ENCODE measurements around the gene EMP3. TPM values are rescaled to one million over a fixed set of nuclear protein-coding genes. Genes with fewer than 3 reads are reported as not detected.

The EMP3 gene
- total and polyA plus RNA-seq, 2 of the 13 experiments (the other 11 are each of a cell fraction or from before 2014, with no cell fraction given): 2.2 to 7.8 TPM

DNA sequence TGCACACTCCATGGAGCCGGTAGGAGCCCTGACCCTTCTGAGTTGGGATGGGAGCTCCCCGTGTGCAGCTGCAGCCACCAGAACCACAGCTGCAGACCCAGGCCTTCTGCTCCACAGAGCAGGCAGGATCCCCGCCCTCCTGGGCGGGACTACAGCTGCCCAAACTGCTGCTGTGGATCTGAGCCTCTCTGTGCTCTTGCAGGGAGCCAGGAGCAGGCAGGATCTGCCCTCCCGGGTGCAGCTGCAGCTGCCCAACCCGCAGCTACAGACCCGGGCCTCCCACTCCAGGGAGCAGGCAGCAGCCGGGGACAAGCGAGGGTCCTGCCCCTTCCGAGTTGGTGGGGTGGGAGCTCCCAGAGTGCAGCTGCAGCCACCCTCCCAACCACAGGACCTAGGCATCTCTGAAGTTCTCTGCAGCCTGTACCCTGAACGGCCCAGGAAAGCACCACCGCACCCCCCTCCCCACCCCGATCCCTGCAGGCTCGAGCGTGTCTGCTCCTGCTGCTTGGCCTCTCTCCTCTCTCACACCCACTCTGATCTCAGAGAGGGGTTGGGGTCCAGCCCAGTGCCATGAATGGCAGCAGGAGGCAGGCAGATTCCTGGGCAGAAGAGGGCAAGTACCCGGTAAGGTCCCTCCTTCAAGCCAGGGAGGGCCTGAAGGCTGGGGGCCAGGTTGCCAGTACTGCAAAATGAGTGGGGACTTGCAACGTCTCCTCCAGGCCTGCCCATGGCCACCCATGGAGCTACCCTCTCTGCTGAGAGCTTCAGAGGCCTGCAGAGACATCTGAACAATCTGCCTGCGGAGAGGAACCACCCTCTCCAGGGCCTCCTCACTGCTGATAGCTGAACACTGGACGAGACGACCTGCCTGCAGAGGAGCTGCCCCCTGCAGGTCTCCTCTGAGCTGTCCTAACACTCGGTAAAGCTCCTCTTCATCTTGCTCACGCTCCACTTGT, 16.4 kb upstream of the EMP3 start (continued):
- peak; percentile 47; the same call in 1 of the 2 replicates for TF ChIP-seq SAP130 (CRISPR knock-in tag; IDR thresholded peaks at IDR 0.05; ENCODE audit: low read depth)
- TF ChIP-seq, protein P1, sequence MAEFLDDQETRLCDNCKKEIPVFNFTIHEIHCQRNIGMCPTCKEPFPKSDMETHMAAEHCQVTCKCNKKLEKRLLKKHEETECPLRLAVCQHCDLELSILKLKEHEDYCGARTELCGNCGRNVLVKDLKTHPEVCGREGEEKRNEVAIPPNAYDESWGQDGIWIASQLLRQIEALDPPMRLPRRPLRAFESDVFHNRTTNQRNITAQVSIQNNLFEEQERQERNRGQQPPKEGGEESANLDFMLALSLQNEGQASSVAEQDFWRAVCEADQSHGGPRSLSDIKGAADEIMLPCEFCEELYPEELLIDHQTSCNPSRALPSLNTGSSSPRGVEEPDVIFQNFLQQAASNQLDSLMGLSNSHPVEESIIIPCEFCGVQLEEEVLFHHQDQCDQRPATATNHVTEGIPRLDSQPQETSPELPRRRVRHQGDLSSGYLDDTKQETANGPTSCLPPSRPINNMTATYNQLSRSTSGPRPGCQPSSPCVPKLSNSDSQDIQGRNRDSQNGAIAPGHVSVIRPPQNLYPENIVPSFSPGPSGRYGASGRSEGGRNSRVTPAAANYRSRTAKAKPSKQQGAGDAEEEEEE (CRISPR knock-in tag; IDR thresholded peaks at IDR 0.05; ENCODE audit: borderline replicate concordance): no peak
- no peak for TF ChIP-seq ZNF788 (CRISPR knock-in tag; IDR thresholded peaks at IDR 0.05; ENCODE audit: borderline replicate concordance)
- no peak for TF ChIP-seq MLLT10 (CRISPR knock-in tag; IDR thresholded peaks at IDR 0.05)
- no peak for TF ChIP-seq ZNF660 (CRISPR knock-in tag; IDR thresholded peaks at IDR 0.05; ENCODE audit: borderline replicate concordance, low read depth)
- TF ChIP-seq DR1 (CRISPR knock-in tag; IDR thresholded peaks at IDR 0.05): no peak
- TF ChIP-seq ZNF337 (CRISPR knock-in tag; IDR thresholded peaks at IDR 0.05; ENCODE audit: borderline replicate concordance, low read depth): no peak
- TF ChIP-seq, protein P2, sequence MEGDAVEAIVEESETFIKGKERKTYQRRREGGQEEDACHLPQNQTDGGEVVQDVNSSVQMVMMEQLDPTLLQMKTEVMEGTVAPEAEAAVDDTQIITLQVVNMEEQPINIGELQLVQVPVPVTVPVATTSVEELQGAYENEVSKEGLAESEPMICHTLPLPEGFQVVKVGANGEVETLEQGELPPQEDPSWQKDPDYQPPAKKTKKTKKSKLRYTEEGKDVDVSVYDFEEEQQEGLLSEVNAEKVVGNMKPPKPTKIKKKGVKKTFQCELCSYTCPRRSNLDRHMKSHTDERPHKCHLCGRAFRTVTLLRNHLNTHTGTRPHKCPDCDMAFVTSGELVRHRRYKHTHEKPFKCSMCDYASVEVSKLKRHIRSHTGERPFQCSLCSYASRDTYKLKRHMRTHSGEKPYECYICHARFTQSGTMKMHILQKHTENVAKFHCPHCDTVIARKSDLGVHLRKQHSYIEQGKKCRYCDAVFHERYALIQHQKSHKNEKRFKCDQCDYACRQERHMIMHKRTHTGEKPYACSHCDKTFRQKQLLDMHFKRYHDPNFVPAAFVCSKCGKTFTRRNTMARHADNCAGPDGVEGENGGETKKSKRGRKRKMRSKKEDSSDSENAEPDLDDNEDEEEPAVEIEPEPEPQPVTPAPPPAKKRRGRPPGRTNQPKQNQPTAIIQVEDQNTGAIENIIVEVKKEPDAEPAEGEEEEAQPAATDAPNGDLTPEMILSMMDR (CRISPR knock-in tag; IDR thresholded peaks at IDR 0.05): peak; percentile 87
- no peak for TF ChIP-seq SOX6 (IDR thresholded peaks at IDR 0.05)
- no peak for TF ChIP-seq SOX6 (CRISPR knock-in tag; IDR thresholded peaks at IDR 0.05)
